NK-92 treated with Interleukin-12 subunit alpha and Interleukin-12 subunit beta, amount 100 ng/mL, for 24 hours (cell line): ENCODE results near the gene TTC36.
"Not testable (repeated sequence)": the region's sequence is repeated elsewhere in the genome, so short reads cannot be mapped to it uniquely, and the experiment has no call there.

Experiments
- DNase-seq: peaks from one replicate; lab custom pipeline; 2025; lab: John Stamatoyannopoulos, UW

Gene TTC36, protein sequence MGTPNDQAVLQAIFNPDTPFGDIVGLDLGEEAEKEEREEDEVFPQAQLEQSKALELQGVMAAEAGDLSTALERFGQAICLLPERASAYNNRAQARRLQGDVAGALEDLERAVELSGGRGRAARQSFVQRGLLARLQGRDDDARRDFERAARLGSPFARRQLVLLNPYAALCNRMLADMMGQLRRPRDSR

DNA sequence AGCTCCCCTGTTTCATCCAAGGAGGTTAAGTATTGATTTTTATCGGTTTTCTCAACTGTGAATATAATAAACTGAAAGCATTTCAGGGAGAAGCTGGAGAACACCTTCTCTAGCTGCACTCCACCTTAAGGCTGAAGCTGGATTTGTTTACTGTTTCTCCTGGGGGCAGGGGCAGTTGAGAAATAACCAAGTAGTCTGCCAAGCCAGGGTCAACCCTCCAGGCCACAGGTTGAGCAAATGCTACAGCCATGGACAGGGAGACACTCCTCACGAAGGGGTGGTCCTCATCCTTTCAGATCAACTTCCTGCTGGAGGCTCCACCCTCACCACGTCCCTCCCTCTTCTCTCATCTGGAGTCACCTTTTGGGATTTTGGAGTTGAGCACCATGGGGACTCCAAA, at the start of gene TTC36:
TSS of gene TTC36 (plus strand) at position 366 of the 400 bp plus-strand sequence. CDS start at position 387, 21 bp downstream.
- no peak for DNase-seq

DNA sequence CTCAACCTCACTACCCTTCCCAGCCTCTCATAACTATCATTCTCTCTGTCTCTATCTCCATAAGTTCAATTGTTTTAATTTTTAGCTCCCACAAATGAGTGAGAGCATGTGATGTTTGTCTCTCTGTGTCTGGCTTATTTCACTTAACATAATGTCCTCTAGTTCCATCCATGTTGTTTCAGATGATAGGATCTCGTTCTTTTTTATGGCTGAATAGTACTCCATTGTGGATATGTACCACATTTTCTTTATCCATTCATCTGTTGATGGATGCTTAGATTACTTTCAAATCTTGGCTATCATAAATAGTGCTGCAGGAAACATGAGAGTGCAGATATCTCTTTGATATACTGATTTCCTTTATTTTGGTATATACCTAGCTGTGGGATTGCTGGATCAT, 46.0 kb upstream of the TTC36 start:
- not testable (repeated sequence) for DNase-seq

GRCh38 chr11:118484405-118484804, 42.9 kb upstream of the TTC36 start:
- no peak for DNase-seq

DNA sequence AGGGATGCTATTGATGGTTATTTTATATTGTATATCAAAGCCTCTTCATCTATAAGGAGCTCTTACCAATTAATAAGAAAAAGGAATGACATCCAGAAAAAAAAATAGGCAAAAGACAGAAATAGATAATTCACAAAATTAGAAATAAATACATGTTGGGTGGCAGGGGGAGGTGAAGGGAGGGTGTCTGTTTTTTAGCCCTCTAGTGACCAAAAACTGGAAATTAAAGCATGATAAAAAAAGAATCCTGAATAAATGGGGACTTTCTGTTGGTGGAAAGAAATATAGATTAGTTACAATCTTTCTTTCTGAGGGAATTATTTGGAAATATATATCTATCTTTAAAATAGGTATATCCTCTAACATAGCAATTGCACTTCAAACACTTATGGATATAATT, 42.0 kb upstream of the TTC36 start:
- no peak for DNase-seq

DNA sequence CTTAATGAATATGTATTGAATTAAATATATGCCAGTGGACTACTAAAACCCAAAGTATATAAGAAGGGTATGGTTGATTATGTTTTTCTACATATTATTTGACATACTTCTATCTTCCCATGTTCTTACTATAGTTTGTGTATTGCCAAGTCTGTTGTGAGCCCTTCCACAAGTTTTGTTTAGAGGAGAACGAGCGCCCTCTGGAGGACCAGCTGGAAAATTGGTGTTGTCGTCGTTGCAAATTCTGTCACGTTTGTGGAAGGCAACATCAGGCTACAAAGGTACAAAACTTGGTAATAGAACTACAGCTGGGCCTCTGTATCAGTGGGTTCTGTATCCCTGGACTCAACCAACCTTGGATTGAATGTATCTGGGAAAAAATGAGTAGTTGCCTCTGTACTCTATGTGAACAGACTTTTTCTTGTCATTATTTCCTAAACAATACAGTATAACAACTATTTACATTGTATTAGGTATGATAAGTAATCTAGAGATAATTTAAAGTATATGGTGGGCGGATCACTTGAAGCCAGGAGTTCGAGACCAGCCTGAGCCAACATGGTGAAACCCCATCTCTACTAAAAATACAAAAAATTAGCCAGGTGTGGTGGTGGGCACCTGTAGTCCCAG, 38.7 kb upstream of the TTC36 start:
- peak; percentile 21 for DNase-seq

- DNase-seq = no peak
Observed at GRCh38 chr11:118491041-118491440, 36.2 kb upstream of the TTC36 start.

DNA sequence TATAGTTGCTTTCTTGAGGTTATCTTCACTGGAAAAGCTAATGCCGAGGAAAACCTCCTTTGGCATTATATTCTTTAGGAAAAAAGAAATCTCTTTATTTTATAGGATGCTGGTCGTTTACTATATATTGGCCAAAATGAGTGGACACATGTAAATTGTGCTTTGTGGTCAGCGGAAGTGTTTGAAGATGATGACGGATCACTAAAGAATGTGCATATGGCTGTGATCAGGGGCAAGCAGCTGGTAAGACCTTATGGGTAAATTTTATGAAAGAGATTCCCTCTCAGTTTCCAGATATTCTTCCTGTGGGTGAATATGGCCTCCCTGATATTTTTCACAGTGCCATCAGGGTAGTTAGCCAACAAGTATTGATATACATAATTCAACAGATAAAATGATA, 29.4 kb upstream of the TTC36 start:
- DNase-seq = no peak

DNA sequence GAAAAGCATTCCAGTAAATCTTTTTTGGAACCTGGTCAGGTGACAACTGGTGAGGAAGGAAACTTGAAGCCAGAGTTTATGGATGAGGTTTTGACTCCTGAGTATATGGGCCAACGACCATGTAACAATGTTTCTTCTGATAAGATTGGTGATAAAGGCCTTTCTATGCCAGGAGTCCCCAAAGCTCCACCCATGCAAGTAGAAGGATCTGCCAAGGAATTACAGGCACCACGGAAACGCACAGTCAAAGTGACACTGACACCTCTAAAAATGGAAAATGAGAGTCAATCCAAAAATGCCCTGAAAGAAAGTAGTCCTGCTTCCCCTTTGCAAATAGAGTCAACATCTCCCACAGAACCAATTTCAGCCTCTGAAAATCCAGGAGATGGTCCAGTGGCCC, 24.1 kb upstream of the TTC36 start:
- DNase-seq = no peak

GRCh38 chr11:118511601-118512000, 15.7 kb upstream of the TTC36 start:
- no peak for DNase-seq

DNA sequence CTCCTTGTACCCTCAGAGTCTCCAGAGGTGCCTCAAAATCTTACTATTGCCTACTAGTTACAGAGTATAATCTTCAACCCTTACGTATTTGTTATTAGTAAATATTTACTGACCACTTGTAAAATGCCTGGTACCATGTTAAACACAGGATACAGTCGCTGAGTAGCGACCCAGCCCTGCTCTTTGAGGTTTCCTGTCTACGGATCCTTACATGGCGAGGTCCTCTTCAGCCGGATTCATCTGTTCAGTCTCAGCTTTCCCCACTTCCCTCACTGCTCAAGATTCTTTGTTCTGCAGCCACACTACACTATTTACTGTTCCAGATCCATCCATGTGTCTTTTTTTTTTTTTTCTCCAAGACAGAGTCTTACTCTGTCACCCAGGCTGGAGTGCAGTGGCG, 13.2 kb upstream of the TTC36 start:
- DNase-seq = no peak

DNA sequence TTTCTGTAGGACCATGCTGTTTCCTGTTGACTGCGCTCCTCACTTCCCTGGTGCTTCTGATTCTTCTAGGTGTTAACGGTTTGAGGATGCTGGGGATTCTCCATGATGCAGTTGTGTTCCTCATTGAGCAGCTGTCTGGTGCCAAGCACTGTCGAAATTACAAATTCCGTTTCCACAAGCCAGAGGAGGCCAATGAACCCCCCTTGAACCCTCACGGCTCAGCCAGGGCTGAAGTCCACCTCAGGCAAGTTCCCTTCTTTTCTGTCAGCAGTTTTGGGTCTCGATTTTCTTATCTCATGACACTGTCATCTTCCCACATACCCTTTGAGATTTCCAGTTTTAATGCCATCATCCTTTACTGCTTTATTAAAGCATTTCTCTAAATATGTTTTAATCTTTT, 7.7 kb upstream of the TTC36 start:
- no peak for DNase-seq

DNA sequence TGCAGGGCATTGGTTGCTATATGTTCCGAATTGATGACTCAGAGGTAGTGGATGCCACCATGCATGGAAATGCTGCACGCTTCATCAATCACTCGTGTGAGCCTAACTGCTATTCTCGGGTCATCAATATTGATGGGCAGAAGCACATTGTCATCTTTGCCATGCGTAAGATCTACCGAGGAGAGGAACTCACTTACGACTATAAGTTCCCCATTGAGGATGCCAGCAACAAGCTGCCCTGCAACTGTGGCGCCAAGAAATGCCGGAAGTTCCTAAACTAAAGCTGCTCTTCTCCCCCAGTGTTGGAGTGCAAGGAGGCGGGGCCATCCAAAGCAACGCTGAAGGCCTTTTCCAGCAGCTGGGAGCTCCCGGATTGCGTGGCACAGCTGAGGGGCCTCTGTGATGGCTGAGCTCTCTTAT, 5.4 kb upstream of the TTC36 start:
- DNase-seq = no peak

DNA sequence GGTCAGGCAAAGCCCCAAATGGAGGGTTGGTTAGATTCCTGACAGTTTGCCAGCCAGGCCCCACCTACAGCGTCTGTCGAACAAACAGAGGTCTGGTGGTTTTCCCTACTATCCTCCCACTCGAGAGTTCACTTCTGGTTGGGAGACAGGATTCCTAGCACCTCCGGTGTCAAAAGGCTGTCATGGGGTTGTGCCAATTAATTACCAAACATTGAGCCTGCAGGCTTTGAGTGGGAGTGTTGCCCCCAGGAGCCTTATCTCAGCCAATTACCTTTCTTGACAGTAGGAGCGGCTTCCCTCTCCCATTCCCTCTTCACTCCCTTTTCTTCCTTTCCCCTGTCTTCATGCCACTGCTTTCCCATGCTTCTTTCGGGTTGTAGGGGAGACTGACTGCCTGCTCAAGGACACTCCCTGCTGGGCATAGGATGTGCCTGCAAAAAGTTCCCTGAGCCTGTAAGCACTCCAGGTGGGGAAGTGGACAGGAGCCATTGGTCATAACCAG, 4.7 kb upstream of the TTC36 start:
- no peak for DNase-seq

- no peak for DNase-seq
Observed at GRCh38 chr11:118524356-118524755, 2.9 kb upstream of the TTC36 start.

- no peak for DNase-seq
Observed at GRCh38 chr11:118524757-118525470, 2.4 kb upstream of the TTC36 start.

DNA sequence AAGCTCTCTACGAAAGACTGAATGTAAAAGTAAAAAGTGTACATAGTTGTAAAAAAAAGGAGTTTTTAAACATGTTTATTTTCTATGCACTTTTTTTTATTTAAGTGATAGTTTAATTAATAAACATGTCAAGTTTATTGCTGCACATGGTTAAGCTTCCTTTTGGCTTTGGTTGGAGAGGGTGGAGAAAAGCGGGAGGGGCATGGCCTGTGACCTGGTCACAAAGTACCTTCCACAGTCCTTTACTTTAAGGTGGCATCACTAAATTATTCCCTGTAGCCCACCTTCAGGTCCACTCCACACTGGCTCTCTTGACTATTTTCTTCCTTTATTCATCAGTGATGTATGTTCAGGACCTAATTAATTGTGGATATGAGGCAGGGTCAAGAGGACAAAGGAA, 586 bp upstream of the TTC36 start:
- no peak for DNase-seq

DNA sequence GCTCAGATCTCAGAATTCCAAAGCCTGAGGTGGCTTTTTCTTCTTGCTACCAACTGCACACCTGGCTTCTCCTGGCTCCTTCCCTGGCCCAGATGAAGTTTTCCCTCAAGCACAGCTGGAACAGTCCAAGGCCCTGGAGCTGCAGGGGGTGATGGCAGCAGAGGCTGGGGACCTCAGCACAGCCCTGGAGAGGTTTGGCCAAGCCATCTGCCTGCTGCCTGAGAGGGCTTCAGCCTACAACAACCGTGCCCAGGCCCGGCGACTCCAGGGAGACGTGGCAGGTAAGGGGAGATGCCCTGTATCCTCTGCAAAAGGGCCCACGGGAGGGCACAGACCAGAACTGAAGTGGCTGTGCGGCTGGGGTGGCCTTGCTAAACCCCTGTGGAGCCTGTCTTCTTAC, 1.2 kb downstream of the TTC36 start:
- DNase-seq = no peak

DNA sequence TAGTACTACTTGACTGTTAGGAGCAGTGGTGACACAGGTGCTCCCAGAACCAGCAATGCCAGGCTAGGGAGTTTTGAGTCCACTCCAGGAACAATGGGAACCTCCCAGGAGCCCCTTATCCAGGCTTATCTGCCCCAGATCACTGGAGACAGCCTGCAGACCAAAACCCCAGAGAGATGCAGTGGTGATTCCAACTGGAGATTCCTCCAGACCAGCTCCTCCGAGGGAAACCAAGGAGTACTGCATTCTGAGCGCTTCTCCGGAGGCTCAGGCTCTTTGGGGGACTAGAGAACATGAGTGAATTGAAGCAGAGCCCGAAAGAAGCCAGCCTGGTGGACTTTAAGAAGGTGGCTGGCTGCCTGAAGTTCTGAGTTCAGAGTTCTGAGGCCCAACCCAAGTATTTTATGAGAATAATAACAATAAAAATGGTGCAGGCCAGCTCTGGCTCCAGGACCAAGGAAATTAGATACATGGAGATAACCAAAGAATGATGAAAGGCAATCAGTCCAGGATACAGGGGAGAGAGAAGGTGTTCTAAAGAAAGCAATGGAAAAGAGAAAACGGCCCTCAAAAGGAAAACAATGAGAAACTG, 2.4 kb downstream of the TTC36 start:
- no peak for DNase-seq

GRCh38 chr11:118530180-118530682, 3.0 kb downstream of the TTC36 start:
- no peak for DNase-seq

DNA sequence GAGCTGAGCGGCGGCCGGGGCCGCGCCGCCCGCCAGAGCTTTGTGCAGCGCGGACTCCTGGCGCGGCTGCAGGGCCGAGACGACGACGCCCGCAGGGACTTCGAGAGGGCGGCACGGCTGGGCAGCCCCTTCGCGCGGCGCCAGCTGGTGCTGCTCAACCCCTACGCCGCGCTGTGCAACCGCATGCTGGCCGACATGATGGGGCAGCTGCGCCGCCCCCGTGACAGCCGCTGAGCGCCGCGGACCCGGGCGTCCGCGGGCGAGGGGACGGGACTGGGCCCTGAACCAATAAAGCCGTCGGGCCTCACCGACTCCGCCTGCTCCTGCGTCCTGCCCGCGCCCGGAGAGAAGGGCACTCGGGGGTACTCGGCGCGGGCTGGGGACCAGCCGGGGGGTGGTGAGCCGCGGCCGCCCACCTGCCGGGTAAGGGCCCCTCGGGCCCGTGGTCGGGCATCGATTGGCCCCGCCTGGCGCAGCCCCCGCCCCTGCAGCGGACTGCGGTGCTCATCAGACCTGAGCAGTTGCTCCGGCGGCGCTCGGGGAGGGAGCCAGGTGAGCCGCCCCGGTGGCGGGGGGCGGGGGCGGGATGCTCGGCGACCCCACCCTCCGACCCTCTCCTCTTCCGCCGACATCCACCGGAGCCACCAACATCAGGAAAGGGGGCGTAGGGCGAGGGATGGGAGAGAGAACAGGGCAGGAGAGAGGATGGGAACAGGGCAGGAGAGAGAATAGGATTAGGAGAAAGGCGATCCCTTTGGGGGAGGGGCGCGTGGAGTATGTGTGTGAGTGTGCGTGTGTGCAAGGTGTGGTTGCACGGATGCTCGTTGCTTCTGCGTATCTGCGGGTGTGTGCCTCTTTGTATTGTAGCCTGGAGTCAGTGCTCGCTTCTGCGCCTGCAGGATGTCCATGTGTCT, 3.7 kb downstream of the TTC36 start, which contains the start of gene TMEM25:
TSS of gene TMEM25 (plus strand) at position 510 of the 914 bp plus-strand sequence. CDS start 610 bp downstream, outside the sequence.
- DNase-seq = peak; percentile 23

DNA sequence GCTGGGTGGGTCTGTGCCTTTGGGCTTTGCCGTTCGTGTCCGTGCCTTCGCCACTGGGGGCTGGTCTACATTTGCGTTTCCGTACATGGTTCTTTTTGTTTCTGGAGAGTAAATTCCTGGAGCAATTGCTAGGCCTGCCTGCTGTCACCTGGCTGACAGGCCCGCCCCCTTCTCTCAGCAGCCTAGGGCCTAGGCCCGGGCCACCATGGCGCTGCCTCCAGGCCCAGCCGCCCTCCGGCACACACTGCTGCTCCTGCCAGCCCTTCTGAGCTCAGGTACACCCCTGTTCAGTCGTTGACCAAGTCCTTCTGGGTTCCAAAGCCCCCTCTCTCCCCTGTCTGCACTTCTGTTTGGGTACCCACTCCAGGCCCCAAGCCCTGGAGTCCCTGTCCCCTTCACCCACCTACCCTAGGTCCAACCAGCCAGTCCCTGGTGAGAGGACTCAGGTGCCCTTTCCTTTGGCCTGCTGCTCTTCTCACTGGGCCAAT, 4.4 kb downstream of the TTC36 start:
- no peak for DNase-seq
